HG03039 (cell line): ENCODE results near the gene TSPAN33.

Source experiments
- ATAC-seq: cut with Tn5 transposase; IDR thresholded peaks from one replicate; pipeline ENCODE4 v1.9.1; 2021; ENCODE audit warnings: mild to moderate bottlenecking, moderate library complexity; ENCODE audit not compliant: unreplicated experiment

TSPAN33 gene

DNA sequence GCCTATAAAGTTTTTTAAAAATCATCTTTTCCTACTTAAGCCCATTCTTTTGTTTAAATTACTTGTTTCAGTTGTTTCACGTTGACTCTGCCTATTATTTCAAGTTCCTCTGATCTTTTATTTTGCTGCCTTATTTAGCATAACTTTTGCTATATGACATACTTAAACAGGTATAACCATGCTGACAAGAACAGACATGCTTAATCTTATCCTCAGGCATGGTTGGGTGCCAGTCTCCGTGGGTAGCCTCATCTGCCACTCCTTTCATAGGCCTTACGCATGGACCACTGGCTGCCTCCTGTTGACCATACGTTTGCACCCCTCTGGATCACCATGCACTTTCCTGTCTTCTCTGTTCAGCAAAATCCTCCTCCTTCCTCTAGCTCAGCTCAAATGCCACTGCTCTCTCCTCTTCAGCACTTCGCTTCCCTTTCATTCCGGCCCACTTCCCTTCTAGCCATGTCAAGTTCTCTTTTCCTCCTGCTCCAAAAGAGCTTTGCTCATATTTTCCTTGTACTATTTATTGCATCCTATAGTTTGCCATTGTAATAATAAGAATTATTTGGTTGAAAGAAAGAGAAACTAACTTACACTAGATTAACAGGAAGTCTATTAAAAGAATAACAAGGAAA, 10.0 kb upstream of the TSPAN33 start:
- ATAC-seq: no peak

DNA sequence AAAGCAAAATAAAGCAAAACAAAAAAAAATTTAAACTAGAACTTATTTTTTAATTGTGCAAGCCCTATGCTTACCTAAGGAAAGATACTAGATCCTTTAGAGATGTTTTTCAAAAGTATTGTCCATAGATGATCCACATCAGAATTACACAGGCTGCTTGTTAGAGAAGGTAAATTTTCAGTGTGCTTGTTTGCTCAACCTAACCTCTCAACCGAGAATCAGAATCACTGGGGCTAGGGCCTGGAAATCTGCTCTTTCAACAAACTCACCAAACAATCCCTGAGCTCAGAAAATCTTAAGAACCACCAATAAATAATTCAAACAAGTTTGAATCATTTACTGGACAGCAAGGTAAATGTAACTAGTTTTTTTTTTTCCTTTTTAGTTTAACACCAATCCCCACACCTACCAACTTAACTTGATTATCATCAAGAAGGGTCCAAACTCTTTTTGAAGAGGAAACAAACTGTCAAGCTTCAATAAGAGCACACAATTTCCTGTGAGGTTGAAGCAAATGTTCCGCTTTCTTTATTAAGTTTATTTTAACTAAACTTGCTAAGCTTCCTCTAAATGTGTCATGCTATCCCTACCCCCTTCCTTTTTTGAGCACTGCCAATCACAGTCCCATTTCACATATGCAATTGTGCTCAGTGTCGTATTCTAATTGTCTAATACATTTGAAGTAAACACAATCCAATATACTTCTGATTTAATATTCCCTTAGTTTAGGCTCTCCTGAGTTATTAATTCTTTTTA, 7.4 kb upstream of the TSPAN33 start:
- ATAC-seq: no peak

DNA sequence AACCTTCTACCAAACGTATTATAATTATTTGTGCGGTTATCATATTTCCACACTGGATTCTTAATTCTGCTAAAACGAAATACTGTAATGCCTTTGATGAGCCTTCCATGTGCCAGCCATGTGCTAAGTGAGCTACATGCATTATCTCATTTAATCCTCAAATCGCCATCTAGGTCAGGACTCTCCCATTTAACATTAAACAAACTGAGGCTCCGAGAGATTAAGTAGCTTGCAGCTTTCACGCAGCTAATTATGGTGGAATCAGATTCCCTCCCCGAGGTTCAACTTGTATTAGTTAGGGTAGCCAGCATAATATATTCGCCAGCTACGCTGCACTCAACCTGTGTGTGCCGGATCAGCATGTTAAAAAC, 798 bp upstream of the TSPAN33 start:
- ATAC-seq: no peak

DNA sequence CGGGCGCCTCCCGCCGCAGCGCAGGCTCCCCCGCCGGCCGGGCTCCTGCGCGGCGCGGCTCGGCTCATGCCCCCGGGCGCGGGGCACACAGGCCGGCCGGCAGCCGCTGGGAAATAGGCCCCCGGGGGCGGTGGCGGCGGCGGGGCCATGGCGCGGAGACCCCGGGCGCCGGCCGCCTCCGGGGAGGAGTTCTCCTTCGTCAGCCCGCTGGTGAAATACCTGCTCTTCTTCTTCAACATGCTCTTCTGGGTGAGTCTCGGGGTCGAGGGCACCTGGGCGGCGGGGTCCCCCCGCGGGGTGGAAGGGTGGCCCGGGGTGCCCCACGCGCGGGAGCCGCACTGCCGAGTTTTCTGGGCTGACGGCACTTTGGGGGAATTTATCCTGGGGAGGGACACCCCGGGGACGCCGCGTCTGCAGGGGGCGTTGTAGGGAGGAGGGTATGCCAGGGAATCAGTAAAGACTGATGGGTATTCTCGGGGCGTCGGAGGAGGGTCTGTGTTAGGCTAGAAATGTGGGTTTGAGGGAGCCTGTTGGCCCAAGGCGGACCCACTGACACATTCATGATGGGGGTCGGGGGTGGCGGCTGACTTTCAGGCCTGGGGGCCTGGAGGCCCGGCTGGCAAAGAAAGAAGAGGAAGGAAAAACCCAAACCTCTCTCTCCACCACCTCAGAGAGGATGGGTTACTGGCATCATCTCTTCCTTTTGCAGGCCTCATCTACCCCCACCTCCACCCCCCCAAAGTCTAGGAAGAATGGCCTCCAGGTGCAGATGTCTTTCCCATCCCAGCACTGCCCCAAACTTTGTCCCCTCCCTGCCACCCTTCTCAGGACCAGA, 544 bp downstream of the TSPAN33 start:
- ATAC-seq: peak; percentile 9

DNA sequence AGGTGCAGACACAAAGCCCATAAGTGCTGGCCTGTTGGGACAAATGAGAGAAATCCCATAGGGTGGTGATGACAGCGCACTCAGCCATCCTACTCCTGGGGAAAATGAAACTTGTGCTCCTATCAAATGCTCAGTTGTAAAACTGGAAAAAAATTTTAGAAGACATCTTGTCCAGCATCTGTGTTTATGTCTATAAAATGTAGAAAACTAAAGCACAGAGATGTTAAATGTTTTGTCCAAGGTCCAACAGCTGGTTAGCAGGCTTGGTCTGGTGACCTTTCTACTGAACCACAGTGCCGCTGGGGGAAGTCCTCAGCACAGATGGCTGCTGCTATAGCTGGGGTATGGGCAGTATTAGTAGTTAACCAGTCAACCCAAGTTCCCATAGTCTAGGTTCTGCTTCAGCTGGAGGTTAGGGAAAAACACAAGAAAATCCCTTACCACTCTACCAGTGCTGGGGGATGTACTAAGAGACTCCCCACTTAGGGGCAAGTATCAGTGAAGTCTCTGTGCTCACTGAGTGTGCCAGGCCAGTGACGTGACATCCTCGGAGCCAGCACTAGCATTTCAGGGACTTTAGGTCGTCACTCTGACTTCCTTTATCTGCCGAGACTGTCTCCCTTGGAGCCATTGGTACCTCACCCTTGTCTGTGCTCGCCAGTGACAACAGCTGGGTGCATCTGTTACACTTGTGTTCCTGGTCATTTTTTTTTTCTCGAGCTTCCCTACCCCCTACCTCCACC, 1.9 kb downstream of the TSPAN33 start:
- ATAC-seq: peak; percentile 55

DNA sequence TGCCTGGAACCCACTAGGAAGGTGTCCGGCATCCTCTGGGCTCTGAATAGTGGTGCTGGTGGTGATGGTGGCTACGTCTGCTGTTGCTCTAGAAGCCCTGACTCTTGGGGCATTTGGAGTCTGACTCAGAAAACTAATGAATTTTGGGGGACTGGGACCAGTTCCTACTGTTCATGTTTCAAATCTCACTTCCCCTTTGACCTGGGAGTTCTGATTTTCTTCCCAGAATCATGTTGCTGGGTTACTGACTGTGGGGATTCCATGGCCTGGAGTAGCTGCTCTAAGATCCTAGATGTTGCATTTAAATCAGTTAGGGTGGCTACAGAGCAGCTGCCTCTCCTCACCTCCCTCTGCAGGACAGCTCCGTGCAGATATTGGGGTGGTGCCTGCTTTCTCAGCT, 3.2 kb downstream of the TSPAN33 start:
- no peak for ATAC-seq

DNA sequence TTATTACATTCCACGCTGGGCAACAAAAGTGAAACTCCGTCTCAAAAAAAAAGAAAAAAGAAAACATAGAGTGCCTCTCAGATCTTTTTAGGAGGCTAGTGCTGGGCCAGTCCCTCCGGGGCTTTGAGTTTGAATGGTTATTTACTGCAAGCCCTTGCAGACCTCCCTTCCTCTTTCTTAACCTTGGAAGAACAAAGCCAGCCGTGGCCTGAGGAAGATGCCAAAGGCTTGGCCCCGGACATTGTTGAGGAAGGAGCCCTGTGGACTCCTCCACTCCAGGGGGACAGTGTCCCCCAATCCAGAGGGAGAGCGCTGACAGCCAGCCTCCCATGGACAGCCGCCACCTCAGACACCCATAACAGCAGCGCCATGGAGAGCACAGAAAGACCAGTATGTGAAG, 5.0 kb downstream of the TSPAN33 start:
- ATAC-seq: no peak

DNA sequence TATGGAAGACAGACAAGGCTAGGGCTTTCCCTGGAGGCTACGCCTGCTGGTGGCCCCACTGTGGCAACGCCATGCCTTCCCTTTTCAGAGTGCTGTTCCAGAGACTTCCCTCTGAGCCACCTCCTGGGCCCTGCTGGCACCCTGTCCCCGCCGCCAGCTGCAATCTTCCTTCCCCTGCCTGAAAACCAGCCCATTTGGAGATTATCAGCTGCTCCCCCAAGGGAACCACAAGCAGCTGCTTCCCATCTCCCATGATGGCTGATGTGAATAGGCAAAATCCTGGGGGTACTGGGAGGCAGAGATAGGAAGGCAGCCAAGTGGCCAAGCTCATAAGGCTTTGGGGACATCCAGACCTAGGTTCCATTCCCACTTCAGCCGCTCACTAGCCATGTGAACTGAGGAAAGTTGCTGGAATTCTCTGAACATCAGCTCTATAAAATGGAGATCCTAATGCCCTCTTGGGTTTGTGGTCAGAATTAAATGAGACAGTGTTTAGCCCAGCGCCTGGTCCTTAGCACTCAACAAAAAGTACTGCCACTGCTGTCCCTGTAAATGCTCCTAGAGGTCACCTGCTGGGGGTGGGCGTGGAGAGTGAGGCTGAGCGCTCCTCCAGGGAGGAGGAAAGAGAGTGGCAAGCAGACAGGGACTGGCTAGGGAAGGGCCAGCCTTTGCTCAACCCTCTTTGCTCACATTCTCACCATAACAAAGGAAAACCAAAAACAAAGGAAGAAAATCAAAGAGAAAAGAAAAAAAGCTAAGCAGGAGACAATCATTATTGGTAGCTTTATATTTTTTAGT, 5.9 kb downstream of the TSPAN33 start:
- no peak for ATAC-seq

DNA sequence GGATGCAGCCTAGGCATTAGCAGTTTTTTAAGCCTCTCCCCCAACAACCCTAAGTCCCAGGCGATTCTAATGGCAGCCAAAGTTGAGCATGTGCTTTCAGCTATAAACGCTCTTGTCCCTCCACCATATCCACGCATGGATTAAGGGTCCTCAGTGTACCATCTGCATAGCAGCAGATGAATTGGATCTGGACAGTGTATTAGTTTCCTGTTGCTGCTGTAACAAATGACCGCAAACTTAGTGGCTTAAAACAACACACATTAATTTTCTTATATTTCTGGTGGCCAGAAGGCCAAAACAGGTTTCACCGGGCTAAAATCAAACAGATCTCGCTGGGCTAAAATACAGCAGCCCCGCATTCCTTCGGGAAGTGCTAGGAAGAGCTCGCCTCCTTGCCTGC, 13.1 kb downstream of the TSPAN33 start:
- ATAC-seq: no peak

DNA sequence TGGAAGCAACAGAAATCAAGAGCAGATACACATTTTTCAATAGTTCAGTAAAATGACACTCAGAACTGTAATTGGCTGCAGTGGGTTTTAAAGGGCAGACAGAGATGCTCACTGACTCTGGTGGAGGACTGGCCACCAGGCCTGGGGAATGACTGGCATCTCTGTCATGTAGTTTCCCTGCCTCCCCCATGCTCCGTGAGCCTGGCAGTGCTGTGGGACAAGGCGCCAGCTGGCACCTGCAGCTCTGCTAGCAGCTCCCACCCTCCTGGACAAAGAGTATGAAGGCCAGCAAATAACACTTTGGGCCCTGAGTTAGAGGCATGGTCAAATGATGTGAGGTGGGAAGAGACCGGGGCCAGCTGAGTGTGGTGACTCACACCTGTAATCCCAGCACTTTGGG, 15.0 kb downstream of the TSPAN33 start:
- ATAC-seq: no peak

DNA sequence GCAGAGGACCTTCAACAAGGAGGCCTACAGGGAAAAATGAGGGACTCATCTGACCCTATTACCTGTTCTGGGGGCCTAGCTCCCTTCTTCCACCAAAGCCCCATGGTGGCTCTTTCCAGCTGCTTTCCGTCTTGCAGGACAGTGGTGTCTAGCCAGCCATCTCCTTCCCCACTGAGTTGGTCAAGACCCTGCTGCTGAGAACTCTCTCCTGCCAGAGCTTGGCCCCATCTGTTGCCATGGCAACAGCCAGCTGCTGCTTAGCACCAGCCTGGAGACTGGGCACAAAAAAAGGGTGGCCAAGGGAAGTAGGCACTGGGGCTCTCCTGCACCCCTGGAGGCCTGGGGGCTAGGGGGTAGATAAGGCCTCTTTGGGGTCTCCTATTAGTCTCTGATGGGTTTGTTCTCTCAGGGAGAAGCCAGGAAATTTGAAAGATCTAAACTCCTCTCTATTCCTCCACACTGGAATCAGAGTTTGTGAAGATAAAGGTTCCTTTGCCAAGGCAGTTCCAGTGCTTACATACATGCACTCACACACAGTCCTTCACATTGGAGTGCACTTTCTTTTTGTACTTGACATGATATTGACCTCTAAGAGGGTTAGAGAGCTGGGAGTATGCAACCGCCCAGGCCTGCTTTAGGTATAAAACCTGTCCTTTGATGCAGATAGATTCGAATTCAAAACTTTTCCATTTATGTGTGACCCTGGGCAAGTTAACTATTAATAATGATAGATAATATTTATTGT, 15.8 kb downstream of the TSPAN33 start:
- no peak for ATAC-seq

DNA sequence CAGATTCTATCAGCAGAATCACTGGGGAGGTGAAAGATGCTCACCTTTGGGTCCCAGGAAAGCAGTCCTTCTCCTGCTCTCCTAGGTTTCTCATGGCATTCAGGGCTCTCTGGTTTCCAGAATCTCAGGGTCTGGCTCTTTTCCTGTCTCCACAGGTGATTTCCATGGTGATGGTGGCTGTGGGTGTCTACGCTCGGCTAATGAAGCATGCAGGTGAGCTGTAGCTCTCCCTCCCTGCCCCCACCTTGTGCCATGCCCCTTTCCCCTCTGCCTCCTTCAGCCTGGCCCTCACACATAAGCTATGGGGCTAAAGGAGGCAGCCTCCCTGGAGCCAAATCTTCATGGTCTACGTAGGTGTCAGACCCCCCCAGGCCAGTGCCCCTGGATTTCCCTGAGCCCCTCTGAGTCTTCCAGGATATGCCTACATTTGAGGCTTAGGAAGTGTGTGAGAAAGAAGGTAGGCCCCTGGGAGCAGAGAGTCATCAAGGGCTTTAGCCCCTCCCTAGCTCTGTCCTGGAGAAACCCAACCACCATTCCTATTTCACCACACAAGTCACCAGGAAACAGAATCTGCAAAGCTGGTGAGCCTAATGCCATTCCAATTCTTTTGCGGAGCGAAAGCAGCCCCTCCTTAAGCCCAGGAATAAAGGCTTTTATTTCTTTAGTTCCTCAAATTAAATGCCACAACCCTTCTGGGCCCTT, 17.2 kb downstream of the TSPAN33 start:
- no peak for ATAC-seq

DNA sequence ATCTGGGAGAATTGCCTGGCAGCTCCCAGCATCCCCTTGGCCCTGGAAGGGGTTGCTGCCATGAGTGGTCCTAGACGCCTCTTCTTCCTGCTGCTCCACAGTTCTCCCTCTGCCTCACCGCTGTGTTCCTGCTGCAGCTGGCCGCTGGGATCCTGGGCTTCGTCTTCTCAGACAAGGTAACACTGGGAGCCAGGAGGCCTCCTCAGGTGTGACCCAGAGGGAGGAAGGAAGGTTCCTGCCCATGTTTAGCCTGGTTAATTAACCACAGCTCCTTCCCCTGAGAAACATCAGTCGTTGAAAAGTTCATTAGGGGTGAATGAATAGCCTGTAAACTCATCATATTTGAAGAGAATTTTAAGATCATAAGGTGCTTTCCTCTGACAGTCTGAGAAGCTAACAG, 18.2 kb downstream of the TSPAN33 start:
- no peak for ATAC-seq

DNA sequence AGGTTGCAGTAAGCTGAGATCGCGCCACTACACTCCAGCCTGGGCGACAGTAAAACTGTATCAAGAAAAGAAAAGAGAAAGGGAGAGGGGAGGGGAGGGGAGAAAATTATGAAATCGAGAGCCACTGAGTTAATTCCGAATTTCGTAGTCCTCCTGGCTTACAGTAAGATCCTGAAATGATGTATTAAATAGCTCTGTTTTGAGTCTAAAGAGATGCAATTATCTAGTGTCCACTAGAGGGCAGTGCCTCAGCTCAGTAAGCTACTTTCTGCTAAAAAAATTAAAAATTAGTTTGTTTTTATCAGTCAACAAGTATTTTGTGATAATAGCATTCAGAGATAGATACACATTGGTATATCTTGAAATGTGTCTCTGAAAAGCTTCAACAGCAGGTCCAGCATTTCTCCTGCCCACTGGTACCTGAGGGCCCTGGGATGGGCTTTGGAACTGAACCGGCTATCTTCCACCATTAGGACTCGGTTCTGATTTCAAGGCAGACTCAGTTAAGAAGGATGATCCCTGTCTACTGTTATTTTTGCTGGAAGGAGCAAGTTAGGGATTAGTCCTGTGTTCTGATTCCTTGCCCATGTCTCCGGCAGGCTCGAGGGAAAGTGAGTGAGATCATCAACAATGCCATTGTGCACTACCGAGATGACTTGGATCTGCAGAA, 19.5 kb downstream of the TSPAN33 start:
- no peak for ATAC-seq

DNA sequence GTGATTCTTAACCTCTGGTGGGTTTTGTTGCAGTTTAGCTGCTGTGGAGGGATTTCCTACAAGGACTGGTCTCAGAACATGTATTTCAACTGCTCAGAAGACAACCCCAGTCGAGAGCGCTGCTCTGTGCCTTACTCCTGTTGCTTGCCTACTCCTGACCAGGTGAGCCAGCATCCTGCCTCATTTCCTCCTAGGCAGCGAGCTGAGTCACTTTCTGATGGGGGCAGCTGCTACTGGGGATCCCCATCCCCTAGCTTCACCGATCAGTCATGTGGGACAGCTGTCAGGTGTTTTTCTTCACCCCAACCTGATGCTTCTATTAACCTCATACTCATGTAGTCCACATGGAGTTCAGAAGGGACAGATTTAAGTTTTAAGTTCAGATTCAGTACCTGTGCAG, 22.2 kb downstream of the TSPAN33 start:
- no peak for ATAC-seq

DNA sequence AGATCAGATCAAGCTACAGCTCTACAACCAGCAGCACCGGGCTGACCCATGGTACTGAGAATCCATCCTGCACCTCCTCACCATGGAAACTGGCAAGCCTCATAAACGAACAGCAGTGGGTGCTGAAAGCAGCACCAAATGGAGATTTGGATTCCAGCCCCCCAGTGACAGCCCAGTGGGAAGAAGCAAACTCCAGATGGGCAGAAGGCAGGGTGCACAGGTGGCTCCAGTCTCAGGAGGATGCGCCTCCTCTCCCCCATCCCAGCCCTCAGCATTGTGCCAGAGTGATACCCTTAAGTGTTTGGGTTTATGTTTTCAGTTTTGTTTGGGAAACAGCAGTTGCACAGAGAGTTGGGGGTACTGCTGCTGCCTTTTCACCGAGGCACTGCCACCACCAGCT, 23.3 kb downstream of the TSPAN33 start:
- ATAC-seq: no peak

DNA sequence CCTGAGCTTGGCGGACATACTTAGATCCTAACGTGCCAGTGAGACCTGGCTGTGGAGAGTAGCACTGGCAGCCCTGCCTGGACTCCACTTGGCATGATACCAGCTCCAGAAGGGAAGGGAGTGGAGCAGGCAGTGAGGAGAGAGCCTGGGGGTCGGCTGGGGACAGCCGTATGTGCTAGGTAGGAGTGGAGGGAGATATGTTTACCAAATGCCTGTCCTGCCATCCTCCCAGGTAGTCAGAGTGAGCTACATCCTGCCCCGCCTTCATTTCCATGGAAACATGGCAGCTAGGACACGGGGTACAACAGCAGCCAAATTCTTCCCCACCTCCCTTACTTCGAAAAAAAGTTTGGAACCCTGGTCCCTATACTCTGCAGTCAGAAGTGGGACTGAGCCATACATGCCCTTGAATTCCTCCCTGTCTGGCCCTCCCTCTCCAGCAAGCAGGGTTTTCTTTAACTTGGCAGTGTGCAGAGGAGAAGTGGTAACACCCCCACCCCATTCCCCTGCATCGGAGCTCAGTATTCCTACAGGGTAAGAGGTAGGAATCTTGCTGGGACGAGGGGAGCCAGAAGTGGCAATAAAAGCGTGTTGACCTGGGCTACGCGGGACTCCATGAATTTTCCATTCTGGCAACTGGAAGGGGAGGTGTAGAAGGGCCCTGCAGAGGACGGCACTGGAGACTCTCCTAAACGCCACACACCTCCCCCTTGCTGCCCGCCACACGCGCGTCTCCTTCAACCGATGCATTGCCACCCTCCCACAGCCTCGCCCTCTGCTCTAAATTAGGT, 23.9 kb downstream of the TSPAN33 start:
- ATAC-seq: no peak

DNA sequence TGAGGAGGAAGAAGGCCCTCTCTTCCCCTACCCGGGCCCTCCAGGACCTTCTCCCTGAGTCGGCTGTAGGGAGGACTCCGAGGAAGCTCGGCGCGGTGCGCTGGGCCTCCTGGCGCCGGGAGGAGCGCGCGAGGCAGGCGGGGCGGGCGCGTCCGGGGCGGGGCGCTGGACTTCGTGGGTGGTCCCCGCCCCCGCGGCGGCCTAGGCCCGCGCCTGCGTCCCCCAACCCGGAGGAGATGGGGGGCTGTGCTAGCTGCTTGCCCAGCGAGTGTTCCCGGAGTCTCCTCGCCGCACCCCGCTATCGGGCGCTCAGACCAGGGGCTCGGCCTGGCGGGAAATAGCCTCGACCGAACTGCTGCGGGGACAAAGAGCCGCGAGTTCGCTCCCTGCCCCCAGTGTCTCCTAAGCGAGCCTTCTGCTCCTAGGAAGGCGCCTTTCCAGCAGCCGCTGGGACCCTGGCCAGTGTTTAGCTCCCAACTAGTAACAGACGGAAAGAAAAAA, 24.7 kb downstream of the TSPAN33 start:
- no peak for ATAC-seq
